KBM-7 (cell line): ENCODE results near the gene REC8.
A peak's percentile ranks its signal among the peaks of the same experiment; 100 is the strongest.

Experiments
- DNase-seq: peaks from one replicate; pipeline ENCODE4 v3.0.0-alpha.2; 2015
- in situ Hi-C: fragments of 300-500 bp; cut with MboI; formaldehyde crosslinking; loops from 2 replicates; pipeline ENCODE4 v1.14.3; 2020; ENCODE audit warnings: low sequenced_read_pairs, low pct_unique_long_range_greater_than_20kb, mixed read lengths

REC8 gene

DNA sequence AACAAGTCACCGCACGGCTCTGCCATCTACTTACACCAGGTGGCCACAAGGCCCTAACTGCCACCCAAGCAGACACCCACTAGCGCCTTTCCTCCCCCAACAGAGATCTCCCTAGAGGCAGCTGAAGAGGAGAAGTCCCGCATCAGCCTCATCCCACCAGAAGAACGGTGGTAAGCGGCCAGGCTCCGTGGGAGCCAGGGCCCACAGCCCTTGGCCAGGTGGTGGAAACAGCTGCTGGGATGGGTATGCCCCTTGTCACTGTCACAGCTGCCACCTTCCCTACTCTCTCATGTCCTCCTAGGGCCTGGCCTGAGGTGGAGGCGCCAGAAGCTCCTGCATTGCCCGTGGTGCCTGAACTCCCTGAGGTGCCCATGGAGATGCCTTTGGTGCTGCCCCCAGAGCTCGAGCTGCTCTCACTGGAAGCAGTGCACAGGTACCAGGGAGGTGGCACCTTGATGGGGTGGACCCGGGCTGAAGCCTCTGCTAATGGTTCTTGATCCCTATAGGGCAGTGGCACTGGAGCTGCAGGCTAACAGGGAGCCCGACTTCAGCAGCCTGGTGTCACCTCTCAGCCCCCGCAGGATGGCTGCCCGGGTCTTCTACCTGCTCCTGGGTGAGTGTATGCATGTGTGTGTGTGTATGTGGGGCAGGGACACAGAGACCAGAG is 7.5 kb downstream of the REC8 start:
- DNase-seq = no peak
- in situ Hi-C loops = no loop called here

DNA sequence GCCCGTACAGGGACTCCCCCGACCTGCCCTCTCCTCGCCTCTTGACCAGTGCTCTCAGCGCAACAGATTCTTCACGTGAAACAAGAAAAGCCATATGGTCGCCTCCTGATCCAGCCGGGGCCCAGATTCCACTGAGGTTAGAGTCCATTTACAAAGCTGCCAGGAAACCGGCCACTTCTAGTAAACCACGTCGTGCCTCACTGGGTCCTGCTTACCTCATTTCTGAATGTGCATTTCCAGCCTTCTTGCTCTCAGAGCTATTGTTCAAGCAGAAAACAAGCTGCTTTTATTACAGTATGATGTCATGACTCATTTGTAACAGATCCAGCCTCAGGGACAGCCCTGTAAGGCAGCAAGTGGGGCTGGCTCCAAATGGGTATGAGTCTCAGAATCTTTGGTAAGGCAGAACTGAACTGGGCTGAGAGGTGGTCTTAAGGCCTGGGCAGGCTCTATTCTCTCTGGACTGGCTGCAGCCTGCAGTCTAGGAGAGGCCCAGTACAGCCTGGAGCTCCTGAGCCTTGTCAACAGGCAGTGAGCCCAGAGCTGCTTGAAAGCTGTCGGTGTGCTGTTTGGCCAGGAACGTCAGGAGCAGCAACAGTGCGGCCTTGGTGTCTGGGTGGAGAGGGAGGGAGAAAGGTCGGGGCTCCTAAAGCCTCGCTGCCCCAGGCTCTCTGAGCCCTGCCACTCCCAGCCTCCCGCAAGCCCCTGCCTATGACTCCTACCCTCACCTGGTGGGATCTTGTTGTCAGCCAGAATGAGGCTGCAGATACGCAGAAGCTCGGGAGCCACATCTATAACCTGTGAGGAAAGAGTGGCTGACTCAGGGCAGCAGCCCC is 8.3 kb downstream of the REC8 start:
- in situ Hi-C loops = no loop called here
- DNase-seq = no peak

DNA sequence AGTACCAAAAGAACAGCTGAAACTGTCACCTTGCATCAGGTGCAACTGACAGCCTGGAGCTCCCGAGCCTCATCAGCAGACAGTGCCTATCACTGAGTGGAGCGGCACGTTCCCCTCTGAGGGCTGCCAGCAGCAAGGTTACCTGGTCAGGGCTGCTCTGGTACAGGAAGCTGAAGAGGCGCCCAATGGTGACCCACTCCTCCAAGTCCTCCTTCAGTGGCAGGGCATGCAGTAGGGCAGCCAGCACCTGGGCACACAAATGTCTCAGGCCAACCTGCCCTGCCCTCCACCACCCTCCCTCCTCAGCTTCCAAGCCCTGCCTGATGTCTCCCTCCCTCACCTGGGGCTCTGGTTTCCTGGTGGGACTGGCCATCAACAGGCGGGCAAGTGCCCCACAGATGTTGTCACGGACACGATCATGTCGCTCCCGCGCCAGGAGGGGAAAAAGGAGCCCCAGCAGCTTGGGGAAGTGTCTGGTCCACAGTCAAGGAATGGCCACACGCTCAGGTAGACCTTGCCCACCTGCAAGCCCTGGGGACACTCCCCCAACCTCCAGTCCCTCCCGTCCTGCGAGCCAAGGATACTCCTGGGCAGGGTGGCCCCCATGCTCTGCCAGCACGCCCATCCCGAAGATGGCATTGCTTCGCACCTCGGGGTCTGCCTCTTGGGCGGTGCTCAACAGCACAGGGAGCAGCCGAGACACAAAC is 9.6 kb downstream of the REC8 start:
- in situ Hi-C loops = no loop called here
- no peak for DNase-seq

DNA sequence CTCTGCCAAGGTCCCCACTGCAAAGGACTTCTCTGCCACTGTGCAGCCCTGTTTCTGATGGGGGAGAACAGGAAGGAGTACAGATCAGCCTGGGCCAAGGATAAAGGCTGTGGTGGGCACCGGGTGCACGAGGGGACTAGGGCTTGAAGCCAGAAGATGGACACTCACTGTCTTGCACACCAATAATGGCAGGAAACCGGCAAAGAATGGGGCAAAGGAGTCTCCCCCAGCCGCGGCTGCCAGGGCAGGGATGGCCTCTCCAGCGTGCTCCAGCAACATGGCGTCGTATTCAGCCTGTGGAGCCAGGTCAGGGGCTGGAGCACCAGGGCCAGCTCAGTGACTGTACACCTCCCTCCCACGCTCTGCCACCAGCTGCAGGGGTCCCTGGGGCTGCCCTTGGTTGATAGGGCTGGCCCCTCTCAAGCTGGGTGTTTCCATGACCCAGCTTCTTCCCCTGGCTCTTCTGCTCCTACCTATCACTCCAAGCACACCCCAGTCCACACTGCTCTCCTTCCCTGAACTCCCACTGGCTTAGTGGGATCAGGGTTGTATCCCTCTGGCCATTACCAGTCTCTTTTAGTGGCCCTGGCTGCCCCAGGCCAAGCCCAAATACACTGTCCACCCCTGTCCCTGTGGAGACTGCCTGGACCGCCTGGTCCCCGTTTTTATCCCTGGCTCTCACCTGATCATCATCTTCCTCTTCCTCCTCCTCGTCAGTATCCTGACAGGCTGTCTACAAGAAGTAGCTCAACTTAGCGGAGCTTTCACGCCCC is 10.4 kb downstream of the REC8 start:
- in situ Hi-C loops = no loop called here
- no peak for DNase-seq

DNA sequence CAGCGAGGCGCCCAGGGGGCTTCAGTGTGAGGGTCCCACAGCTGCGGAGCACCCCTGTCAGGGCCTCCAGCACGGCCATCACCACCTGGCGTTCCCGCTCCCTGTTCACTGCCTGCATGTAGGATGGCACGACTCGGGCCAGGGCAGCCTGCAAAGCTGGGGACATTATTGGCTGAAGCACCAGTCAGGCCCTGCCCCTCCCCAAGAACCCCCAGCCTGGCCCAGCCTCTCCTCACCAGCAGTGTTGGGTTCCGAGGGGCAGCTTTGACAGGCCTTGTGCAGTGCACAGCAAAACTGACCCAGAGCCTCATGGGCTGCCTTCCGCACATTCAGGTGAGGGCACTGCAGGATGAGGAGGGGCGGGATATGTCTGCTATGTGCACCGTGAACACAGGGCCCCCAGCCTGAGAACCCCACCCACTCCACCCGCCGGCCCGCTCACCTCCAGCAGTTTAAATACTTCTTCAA is 11.2 kb downstream of the REC8 start:
- in situ Hi-C loops = no loop called here
- DNase-seq = no peak

DNA sequence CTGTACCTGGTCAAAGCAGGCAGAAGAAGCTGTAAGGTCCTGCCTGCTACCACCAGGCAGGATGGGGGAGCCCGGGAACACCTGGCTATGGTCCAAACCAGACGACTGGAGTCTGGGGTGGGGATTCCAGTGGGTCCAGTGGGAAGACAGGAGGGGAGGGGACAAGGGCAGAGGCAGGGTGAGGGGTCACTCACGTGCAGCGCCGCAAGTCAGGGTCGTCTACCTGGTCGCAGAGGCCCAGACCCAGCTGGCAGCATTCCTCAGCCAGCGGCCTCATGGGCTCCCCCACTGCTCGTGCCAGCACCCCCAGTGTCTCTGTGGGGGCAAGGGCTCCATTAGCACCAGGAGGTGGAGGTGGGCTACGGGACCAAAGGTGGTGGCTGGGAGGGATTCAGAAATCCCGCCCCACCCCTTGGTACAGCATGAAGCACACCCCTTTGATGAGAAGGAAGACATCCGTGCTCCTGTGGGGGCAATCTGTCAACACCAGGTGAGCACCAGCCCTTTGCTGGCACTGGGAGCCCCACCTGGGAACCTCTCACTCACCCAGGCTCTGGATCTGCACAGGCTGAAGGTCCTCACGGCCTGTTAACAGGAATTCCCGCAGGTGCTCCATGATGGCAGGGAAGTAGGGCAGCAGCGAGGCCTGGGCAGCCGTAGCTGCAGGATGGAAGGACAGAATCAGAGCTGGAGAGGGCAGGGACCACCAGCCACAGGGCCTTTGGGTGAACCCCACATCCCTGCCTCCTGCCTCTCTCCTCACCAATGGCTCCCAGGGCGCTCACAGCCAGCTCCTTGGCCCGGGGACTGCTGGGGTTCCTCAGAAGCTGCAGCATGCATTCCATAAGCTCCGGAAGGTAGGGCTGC is 12.5 kb downstream of the REC8 start:
- in situ Hi-C loops = no loop called here
- DNase-seq = no peak

DNA sequence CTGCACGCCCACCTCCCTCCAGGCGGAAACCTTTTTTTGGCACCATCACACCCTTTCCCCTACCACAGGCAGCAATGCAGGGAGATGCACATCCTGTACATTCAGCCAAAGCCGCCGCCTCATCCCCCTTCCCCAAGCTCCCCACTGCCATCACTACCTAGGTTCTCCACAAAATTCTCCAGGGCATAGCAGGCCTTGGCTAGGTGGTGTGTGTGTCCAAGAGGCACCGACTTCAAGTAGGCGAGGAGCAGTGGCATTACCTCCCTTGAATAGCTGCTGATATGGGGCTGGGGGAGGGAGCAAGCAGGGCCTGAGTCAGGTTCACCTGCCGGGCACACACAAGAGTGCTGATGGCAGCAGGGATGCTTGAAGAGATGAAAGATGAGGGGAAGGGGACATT is 13.1 kb downstream of the REC8 start:
- no peak for DNase-seq
- in situ Hi-C loops = no loop called here

DNA sequence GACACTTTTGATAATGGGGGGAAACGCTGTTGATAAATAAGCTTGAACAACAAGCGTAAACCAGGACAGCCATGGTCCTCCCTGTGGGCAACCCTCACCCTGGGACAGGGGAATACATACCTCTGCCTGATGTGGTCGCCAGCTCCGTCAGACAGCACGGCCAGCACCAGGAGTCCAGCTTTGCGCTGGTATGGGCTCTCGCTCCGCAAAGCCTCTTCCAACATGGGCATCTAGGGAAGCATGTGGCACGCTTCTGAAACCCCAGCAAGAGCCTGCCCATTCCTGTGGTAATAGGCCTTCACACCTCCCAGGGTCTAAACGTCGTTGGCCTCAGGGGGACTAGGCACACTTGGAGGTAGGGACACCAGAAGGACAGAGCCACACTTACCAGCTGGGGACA is 13.9 kb downstream of the REC8 start:
- no peak for DNase-seq
- in situ Hi-C loops = no loop called here

DNA sequence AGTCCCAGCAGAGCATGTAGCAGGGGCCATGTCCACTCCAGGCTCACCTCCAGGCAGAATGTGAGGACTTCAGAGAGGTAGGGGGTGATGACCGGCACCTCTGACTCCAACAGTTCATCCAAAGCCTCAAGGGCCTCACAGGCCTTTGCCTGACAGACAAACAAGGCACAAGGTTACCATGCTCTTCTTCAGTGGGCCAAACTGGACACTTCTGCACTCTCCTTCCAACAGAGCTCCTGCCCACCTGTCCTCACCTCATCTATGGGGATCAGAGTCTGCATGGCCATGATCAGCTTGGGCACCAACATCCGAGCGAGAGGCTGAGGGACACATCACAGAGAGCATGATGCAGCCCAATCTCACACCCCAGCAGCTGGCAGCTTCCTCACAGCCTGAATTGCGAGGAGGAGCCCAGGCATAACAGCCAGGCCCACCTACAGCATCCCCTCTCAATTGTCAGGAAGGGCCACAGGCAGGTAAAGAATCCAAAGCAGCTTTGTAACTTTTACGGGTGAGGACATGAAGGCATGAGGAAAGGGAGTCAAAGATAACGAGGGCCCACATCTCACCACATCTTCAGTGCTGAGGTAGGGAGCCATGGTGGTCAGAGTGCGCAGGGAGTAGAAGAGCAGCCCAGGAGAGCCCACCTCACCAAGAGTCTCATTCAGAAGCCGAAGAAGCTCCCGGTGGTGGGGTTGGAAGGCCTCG is 15.1 kb downstream of the REC8 start:
- in situ Hi-C loops = no loop called here
- DNase-seq = no peak

DNA sequence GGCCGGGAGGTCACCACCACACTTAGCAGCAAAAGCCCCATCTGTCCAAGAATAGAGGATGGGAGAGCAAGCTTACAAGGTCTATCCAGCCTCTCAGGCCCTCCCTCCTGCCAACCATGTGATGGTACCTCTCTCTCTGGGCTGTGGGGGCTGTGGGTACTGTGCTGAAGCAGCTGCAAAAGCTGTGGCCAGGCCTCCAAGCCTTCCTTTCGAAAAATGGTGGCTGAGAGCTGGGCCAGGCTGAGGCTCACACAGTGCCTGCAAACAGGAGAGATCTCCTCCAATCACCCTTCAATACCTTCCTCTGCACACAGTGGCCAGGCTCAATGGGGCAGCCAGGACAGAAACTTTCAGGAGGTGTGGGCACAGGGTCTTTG is 15.6 kb downstream of the REC8 start:
- in situ Hi-C loops = no loop called here

DNA sequence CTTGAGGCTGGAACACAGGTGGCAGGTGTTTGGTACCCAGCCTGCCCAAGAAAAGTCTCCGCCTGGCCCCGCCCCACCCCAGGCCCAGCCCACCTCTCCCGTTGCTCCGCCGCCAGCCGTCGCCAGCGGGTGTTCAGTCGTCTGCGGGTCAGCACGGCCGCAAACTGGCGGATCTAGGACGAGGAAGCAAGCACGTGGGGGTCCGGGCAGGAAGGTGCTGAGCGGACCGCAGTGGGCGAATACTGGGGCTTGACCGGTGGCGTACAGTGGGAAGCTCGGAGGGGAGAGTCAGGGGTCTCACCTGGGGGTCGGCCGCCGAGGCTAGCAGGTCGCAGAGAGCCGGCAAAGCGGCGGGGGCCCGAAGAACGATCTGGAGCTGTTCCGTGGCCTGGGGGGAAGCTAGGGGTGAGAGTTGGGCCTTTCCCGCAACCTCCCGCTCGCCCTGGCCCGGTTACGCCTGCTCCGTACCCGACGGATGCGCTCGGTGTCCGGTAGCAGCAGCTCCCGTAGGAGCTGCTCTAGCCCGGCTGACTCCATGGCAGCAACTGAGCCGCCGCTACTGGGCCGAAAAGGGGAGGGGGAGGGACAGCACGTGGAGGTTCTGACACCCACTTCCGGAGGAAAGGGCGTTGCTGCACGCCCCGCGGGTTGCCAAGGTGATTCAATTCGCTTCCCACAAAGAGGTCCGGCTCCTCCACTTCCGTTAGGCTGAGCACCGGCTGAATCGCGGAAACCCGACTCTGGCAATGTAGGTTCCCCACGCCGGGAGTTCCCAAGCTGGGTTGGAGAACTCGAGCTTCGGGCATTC is 16.6 kb downstream of the REC8 start, which contains the start of gene IPO4:
Gene IPO4 (minus strand): TSS at position 566 of the 808 bp plus-strand sequence. CDS start 29 bp downstream, at position 537.
- in situ Hi-C loops = no loop called here

More for the DNA sequence above, 15.6 kb downstream of the REC8 start:
- DNase-seq = no peak

DNA sequence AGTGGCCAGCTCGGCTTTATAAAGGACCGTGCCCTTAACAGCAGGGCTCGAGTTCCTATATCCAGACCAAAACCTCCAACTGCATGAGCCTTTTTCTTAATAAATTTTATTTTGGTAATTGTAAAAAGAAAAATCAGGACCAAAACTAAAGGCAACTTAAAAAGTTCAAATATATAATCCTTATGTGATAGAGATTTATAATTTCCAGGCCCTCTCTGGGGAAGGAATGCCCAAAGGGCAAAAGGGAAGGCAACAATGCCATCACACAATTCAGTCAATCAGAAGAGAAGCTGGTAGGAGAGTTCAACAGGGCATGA is 17.1 kb downstream of the REC8 start:
- in situ Hi-C loops = no loop called here

More for the DNA sequence above, 16.6 kb downstream of the REC8 start, which contains the start of gene IPO4:
- DNase-seq = peak; percentile 96

DNA sequence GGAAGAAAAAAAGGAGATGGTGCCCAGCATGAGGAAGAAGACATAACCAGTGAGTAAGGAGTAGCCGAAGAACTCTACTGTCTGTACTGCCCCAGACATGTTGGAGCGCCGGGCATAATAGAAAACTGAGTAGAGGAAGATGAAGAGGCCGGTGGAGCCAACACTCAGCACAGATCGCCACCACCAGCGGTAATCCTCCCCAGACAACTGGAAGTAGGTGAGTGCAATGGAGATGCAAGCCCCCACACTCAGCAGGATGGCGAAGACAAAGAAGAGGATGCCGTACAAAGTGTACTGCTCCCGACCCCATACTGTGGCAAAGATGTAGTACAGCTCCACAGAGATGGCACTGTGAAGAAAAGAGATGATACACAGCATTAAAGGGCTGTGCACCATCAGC is 17.6 kb downstream of the REC8 start:
- DNase-seq = no peak
- in situ Hi-C loops = no loop called here

More for the DNA sequence above, 17.1 kb downstream of the REC8 start:
- no peak for DNase-seq

DNA sequence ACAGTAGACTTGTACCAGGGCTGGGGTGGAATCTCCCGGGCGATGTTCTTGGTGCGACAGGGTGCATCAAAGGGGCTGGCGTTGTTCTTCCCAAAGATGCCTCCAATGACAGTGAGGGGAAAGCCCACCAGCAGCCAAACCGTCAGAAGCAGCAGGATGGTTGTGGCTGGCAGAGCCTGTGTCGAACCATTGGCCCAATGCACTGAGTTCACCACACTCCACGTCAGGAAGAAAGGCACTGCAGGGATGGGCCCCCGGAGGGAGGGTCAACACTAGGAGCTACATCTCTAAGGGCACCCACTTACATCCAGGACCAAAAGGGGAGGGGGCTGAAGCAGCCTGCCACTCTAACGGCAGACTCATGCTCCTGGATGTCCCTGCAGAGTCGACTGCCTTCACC is 18.5 kb downstream of the REC8 start:
- in situ Hi-C loops = no loop called here
- no peak for DNase-seq

DNA sequence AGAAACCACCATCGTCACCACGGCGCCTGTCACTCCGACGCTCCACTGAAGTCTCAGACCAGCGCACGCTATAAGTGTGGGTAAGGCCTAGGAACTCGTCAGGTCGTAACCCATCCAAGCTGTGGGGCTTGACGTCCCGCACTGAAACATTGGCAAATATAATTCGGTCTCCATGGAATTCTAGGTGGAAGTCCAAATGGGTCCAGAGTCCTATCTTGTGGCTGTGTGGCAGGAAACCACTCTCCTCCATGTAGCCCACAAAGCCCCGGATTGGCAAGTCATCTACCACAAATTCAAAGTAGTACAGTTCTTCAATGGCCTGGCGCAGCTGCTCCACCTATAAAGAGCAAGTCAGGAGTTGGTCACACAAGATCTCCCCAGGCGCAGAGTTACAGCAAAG is 21.1 kb downstream of the REC8 start:
- DNase-seq = no peak
- in situ Hi-C loops = no loop called here

DNA sequence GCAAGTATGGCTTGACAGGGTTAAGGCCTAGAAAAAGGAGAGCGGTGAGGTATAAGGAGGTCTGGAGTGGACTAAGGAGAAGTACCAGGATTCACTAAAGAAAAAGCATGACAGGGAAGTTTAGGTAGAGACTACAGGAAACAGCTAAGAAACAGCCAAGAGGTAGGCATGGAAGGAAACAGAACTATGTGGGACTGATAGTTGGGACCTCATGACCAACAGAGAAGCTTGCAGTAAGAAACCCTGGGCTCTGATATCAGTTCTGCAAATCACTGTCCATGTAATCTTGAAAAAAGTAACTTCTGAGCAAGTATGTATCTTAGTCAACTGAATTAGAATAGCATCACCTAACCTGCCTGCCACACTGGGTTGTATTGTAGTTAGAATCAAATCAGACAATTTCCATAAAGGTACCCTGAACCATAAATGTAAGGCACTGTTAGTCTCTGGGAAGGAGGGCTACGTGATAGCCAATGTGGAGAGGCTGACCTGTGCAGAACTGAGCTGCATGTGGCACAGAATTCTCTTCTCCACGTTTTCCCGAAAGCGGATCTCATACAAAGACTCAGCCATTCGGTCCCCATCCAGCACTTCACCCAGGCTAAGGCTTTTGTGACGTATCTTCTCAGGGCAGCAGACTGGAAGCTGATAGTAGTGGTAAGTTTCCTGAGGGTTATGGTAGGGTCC is 22.4 kb downstream of the REC8 start:
- in situ Hi-C loops = no loop called here
- DNase-seq = no peak

DNA sequence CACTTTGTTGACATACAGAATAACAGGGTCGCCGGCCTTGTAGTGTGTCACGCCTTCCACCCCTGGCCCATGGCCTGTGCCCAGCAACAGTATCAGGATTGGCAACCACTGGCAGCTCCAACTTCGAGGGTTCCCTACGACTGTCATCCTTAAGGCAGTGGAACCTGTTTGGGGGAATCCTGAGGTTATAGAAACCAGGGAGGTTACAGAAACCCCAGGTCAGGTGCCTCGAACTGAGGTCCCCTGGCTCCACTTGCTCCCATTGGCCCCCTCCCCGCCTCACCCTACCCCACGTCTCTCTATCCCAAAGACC is 22.9 kb downstream of the REC8 start:
- in situ Hi-C loops = no loop called here
- DNase-seq = no peak
